Activated T-helper 1 cell treated with anti-CD3 and anti-CD28 coated beads, Interleukin-2, amount 50 U/mL, for 16 hours (primary cell): ENCODE data around the gene GGT5.
"Not testable (repeated sequence)": the region's sequence is repeated elsewhere in the genome, so short reads cannot be mapped to it uniquely, and the experiment has no call there.

Source experiments
- DNase-seq, 2 donors: peaks; one replicate each; pipeline ENCODE4 v3.0.0-alpha.2; 2020; ENCODE audit warnings: low read depth in 1 of 2, low spot score in 1 of 2

GGT5 gene, protein sequence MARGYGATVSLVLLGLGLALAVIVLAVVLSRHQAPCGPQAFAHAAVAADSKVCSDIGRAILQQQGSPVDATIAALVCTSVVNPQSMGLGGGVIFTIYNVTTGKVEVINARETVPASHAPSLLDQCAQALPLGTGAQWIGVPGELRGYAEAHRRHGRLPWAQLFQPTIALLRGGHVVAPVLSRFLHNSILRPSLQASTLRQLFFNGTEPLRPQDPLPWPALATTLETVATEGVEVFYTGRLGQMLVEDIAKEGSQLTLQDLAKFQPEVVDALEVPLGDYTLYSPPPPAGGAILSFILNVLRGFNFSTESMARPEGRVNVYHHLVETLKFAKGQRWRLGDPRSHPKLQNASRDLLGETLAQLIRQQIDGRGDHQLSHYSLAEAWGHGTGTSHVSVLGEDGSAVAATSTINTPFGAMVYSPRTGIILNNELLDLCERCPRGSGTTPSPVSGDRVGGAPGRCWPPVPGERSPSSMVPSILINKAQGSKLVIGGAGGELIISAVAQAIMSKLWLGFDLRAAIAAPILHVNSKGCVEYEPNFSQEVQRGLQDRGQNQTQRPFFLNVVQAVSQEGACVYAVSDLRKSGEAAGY

DNA sequence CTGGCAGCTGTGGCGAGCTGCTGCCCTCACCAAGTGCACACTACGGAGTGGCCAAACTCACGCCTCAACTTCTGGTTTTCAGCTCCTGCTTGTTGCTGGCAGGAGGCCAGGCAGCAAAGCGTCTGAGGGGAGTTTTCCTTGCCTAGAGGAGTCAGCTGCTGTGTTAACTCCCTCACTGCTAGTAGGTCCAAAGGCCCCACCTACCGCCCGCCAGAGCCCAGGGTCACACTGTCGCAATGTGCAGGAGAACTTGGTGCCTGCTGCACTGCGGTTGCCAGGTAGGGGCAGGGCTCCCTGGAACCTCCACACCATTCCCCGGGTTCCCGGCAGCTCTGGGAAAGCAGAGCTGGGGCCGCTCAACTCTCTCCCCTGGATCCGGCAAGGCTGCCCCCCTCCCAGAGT is at the start of gene GGT5:
TSS of gene GGT5 (minus strand) at position 53 of the 402 bp plus-strand sequence. CDS start 357 bp downstream, outside the sequence.
- not testable (repeated sequence) for DNase-seq

DNA sequence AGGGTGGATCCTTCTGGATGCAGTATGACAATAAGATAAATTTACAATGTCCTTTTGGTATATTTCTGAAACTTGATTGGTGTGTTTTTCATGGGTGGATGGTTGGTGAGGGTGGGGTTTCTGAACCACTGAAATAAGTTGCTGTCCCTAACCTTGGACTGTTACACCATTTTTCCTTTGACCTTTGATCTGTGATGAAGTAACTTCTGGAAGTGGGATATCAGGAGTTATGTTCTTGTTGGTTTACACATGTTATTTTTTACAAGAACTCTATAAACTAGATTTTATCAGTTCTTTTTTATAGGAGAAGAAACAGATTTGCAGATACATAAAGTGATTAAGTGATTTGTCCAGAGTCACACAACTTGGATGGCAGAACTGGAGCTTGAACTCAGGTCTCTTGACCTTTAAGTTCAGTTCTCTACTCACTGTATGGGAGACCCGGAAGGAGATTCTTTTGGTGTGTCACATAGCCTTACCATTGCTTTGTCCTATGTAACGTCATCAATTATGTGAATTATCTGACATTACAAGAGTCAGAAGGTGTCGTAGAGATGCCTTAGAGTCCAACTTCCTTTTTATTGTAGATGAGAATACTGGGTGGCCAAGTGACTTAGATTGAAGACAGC is 47.4 kb upstream of the GGT5 start:
- not testable (repeated sequence) for DNase-seq

DNA sequence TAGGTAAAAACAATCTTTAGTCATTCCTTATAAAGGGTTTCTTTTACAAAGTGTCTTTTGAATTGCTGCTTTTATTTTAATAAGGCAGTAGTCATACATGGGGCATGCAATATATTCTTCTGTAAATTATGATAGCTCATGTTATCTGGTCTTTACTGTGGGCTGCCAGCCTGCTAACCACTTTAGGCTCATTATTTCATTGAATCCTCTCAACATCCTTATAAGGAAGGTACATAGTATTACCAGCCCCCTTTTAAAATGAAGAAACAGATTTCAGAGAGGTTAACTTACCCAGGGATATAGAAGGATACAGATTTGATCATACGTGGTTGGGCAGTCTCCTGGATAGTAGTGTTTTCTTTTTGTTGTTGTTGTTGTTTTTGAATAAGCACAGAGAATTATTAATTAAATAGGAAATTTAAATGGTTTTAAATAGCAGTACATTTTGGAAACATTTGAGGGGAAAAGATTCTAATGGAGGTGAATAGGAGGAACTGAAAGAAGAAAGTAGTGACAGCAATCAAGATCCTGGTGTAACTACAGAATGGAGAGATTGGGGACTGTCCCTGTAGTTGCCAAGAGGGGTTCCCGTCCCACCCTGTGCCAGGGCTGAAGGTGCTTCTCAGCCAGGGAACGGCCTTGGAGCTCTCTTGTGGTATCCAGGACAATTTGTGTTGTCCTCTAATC is 46.8 kb upstream of the GGT5 start:
- DNase-seq: no peak

DNA sequence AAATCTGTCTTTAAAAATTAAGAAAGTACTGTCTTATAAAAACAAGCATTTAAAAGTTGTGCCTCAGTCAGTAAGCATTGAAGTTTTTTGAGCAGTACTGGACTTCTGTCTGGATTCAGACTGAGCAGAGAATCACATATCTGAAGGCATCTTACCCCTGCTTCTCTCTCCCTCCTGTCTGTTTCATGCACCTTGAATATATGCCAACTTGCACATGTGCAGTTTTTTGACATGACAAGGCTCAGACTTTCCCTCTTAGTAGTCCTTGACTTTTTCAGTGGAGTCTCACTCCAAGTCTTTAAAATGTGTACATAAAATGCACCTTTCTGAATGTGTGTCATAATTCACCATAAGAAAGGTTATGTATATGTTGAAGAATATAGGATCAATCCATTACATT is 45.6 kb upstream of the GGT5 start:
- DNase-seq: no peak

DNA sequence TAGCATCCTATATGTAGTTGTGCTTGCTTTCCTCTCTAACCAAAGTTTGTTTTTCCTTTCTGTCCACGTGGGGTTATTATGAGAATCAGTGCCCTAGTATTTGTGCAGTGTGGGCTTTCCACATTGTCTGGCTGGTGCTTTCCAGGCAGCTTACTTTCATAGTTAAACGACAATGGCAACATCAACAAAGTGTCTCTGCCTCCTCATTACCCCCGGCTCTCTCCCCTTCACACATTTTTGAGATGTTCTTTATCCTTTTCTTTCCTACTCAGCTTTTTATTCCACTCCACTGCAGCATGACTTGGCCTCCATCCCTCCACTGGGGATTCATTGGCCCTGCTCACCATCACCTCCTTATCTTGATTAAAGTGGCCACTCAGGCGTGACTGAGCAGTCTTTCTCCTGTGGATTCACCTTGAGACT is 44.9 kb upstream of the GGT5 start:
- DNase-seq: no peak

DNA sequence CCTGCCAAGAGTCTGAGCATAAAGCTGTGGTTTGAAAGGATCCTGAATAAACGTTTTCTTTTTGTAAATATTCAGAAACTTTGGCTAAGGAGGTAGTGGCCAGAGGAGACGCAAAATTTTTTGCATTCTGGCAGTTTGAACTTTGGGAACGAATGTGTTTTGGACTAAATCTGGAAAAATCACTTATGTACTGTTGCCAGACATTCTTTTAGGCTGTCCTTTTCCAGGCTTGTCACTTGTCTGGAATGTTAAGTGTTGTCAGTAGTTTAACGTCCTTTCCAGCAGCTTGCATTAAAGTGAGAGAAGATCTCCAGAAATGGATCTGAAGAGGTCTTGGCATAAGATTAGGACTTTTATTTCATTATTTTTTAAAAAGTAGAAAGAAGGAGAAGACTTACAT is 44.2 kb upstream of the GGT5 start:
- no peak for DNase-seq

DNA sequence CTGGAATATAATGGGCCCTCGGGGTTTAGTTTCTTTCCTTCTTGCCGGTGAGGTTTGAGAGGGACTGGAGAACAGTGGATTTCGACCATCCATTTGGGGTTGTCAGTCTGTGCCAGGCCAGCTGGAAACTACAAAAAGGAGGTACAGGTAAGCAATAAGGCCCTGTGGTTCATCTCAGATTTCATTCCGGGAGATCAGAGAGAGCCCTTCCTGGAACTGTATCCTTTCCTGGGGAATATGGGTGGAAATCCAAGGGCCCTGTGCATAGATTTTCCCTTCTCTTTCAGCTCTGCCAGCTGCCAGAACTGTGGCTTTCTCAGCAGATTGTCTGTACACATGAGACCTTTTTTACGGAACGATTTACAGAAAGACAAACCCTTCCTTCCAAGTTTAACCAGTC is 42.9 kb upstream of the GGT5 start:
- DNase-seq: not testable (repeated sequence)

DNA sequence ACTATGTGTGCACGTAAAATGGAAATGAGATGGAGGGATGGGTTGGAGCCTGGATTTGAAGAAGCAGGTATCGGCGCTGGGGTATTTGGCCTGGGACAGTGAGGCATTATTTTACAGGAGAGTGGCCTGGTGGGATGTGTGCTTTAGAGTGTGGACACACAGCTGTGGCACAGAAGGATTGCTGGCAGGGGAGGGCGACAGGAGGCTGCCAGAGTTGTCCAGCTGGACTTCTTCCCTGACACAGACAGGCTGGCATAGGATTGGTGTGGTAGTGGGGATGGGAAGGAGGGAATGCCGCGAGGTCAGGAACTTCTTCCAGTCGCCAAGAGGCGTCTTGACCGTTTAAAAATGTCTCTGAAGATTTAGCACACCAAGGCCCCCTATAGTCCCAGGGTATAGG is 42.3 kb upstream of the GGT5 start:
- not testable (repeated sequence) for DNase-seq

DNA sequence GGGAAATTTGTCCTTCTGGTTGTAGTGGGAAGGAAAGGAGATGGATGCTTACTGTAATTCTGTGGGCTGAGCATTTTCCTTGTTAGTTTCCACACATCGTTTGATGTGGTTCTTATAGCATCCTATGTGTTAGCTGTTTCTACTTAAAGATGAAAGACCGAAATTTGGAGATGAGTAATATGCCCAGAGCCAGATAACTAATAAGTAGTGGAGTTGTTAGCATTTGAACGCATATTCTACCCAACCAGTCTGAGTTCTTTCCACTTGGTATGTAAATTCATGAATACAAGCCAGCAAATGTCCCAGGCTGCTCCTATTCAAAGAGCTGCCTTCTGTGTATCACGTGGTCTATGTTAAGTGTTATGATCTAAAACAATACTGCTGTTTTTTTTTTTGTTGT is 40.4 kb upstream of the GGT5 start:
- no peak for DNase-seq

DNA sequence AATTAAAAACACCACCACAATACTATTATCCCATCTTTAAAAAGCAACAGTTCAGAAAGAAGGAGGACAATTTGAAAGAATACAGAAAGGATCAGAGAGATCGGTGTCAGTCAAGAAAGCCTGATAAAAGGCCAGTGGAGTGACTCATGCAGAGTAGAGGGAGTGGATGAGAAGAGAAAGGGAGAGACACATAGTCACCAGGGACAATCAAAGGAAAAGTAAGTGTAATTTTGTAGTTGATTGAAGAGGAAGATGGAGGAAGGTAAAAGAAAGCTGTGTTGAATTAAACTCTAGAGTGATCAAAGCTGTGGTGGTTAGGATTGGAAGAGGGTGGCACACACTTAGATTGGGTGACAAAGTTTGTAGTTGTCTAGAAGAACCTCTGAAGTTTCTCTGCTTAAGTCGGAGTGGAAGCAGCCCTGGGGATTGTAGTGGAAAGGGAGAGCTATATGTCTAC is 39.9 kb upstream of the GGT5 start:
- DNase-seq: no peak

DNA sequence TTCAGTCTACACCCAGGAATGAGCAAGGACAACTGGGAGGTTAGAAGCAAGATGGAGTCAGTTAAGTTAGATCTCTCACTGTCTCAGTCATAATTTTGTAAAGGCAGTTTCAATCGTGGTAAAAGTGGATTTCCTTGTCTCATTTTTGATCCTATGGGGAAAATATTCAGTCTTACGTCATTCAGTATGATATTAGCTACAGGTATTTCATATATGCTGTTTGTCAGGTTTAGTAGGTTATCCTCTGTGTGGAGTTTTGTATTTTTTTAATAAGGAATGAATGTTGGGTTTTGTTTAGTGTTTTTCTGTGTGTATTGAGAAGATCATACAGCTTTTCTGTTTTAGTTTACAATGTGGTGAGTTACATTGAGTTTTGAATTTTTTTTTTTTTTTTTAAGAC is 37.5 kb upstream of the GGT5 start:
- DNase-seq: no peak

DNA sequence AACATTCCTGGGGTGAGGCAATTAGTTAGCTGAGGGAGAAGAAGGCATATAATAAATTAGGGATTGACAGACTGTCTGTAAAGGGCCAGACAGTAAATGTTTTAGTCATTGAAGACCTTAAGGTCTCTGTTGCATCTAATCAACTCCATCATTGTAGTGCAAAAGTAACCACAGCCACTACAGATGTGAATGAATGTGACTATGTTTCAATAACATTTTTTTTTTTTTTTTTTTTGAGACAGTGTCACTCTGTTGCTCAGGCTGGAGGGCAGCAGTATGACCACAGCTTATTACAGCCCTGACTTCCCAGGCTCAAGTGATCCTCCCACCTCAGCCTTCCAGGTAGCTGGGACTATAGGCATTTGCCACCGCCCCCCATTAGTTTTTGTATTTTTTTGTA is 35.5 kb upstream of the GGT5 start:
- not testable (repeated sequence) for DNase-seq

DNA sequence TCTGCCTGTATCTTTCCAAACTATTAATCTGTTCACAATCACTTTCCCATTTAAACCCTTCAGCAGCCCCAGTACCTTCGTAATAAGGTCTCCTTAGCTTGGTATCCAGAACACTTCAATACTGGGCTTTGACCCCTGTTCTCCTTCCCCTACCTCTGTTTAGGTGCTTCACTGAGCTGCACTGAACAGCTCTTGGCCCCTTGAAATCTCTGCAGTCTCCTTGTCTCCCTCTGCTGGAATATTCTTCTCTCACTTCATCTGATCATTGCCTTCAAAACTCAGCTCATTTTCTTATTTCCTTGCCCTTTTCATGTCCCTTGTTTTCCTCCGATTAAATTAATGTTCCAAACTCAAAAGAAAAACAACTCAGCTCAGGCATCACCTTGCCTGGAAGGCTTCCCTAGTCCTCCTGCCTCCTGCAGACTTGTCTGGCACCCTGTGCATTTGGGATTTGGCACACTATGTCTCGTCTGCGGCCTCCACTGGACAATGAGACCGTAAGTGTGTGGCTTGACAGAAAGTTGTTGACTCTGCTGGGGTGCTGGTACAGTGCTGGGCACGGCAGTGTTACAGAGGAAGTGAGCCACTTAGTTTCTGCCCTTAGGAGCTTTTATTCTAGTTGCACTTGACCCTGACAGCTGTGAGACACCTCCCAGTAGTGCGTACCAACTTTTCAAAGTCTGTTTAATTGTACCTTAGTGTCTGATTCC is 30.0 kb upstream of the GGT5 start:
- not testable (repeated sequence) for DNase-seq

DNA sequence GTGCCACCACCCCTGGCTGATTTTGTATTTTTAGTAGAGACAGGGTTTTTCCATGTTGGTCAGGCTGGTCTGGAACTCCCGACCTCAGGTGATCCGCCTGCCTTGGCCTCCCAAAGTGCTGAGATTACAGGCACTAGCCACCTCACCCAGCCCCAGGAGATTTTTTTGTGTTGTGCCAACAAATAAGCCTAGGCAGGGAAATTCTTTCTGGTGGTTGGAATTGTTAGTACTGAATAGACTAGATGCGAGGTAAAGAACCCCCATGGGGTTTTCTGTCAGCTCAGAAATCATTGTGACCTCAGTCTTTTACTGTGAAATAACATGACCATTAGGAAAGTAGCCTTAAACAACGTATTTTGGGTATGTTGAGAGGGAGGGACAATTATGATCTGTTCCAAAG is 29.0 kb upstream of the GGT5 start:
- not testable (repeated sequence) for DNase-seq

DNA sequence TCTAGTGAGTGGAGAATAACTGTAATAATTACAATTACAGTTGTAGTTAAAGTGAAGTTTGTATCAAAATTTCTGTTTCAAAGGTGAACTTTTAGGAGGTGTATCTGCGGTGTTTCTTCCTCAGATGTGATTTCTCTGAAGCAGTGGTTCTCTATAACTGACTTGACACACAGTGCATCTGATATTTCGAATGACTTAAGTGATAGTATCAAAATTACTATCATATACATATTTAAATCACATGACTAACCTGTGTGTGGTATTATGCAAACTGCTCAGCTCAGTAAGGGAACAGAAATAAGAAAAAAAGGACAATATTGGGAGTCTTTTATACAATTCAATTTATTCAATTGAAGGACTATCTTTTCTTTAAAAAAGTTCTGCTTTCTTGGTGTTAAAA is 28.1 kb upstream of the GGT5 start:
- not testable (repeated sequence) for DNase-seq

DNA sequence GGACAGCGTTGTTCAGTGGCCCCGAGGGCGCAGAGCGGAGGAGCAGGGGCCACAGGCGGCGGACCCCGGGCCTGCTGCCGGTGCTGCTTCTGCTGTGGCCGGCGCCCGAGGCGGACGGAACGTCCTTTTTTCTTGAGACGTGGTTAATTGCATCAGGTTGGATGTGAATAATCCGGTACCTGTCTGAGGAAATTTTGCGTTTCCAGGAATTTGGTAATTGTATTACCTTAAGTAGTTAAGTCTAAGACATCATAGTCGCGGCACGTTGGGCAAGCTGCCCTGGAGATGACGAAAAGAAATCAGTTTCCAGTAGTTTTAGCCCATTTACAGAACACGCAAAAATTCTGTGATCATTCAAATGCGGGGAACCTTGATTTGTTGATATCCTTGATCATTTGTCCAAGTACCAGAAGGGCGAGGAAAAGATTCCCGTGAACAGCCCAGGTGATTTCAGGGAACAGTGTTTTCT is 26.5 kb upstream of the GGT5 start:
- no peak for DNase-seq

DNA sequence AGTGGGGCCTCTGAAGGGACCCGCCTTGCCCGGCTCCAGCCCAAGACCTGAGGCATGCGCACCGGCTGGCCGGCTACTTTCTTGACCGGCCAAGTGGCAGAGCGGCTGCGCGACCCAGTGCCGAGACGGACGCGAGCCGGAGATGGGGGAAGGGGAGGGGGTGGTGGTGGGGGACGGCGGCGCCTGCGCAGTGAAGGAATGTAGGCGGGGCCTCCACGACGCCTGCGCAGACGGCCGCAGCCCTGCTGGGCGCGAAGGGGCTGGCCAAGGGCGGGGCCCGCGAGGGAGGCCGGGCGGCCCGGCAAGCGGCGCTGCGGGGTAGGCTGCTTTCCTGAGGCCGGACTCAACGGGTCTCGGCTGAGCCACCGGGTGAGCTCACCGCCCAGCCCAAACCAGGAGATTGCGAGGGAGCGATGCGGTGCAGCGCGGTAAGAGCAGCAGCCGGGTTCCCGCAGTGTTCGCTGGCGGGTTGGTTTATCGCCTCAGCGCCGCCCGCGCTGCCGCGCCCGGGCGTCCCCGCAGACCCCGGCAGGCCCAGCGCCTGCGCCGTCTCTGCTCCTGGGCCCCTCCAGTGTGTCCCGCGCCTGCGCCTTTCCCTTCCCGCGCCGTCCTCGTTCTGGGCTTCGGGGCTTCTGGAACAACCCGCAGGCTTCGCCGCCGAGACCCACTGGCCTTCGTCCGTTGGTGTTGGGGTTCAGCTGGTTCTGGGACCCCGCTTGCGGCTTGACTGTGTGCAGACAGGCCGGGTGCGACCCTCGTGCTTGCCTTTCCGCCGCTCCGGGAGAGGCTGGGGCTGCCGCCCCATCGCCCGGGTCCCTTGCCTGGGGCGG is 25.9 kb upstream of the GGT5 start, which contains the start of gene SPECC1L:
TSS of gene SPECC1L (plus strand) at position 276 of the 830 bp plus-strand sequence. CDS start 31,401 bp downstream, outside the sequence.
- peak; percentile 80 to 91 for DNase-seq

DNA sequence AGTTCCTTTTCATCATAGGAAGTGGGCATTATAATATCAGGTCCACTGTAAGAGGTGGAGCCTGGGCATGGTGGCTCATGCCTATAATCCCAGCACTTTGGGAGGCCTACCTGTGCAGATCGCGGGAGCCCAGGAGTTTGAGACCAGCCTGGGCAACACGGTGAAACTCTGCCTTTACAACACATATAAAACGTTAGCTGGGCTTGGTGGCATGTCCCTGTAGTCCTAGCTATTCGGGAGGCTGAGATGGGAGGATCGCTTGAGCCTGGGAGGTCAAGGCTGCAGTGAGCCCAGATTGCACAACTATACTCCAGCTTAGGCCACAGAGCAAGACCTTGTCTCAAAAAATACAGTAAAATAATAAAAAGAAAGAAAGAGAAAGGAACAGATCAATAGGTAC is 21.6 kb upstream of the GGT5 start:
- not testable (repeated sequence) for DNase-seq

DNA sequence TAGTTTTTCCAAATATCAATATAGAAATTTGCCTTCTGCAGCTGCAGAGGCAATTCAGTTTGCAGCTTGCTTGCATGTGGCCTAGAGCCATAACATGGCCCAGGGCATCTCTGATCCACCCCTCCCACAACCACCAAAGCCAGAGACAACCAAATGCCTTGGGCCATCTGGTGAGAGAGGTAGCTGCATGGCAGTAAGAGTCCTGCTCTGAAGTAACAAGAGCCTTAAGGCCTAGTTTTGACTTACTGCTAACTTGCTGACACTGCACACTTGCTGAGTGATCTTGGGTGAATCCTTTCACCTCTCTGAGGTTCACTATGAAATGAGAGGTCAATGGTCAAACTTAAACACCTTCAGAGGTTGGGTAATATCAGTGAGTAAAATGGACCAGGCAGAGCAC is 20.9 kb upstream of the GGT5 start:
- DNase-seq: no peak
